ENCODE measurements around the gene ZFAND3.

Gene ZFAND3

GRCh38 chr6:37974381-37974780 is 154.9 kb downstream of the ZFAND3 start:
- Mint-ChIP-seq H3K4me3 (no peak overlapping the region), H3K36me3 (ENCODE audit: low read depth) (peaks cover 35% of the 10 kb centered on the region), H3K9me3 (peaks cover 17% of the 10 kb centered on the region), H3K4me1 (peaks cover 43% of the 10 kb centered on the region), H3K27ac (no peak overlapping the region), H3K27me3 (no peaks in the 10 kb centered on the region)
- no peak for DNase-seq
- no peak for ATAC-seq

GRCh38 chr6:37974943-37975342 is 155.4 kb downstream of the ZFAND3 start:
- H3K4me3 Mint-ChIP-seq = no peak overlapping the region
- no peak overlapping the region for H3K27ac Mint-ChIP-seq
- DNase-seq = no peak
- peaks cover 17% of the 10 kb centered on the region for H3K9me3 Mint-ChIP-seq
- H3K4me1 Mint-ChIP-seq = peaks cover 47% of the 10 kb centered on the region
- no peaks in the 10 kb centered on the region for H3K27me3 Mint-ChIP-seq
- ATAC-seq = no peak
- peaks cover 35% of the 10 kb centered on the region for H3K36me3 Mint-ChIP-seq (ENCODE audit: low read depth)

- no peak overlapping the region for H3K27ac Mint-ChIP-seq
- peaks cover 43% of the 10 kb centered on the region for H3K4me1 Mint-ChIP-seq
- DNase-seq (no peak), ATAC-seq (no peak)
- no peak overlapping the region for H3K4me3 Mint-ChIP-seq
- peaks cover 17% of the 10 kb centered on the region for H3K9me3 Mint-ChIP-seq
- peaks cover 27% of the 10 kb centered on the region for H3K36me3 Mint-ChIP-seq (ENCODE audit: low read depth)
- no peaks in the 10 kb centered on the region for H3K27me3 Mint-ChIP-seq
Observed at GRCh38 chr6:37977715-37978114, 158.2 kb downstream of the ZFAND3 start.

GRCh38 chr6:37979392-37980221 is 160.1 kb downstream of the ZFAND3 start:
- Mint-ChIP-seq H3K36me3 (ENCODE audit: low read depth) (peaks cover 21% of the 10 kb centered on the region), H3K27me3 (no peaks in the 10 kb centered on the region), H3K4me1 (peaks cover 55% of the 10 kb centered on the region), H3K4me3 (no peak overlapping the region), H3K27ac (no peak overlapping the region), H3K9me3 (peaks cover 11% of the 10 kb centered on the region)
- no peak for ATAC-seq
- no peak for DNase-seq

GRCh38 chr6:37980222-37980595 is 160.7 kb downstream of the ZFAND3 start:
- Mint-ChIP-seq H3K9me3 (peaks cover 11% of the 10 kb centered on the region), H3K27me3 (no peaks in the 10 kb centered on the region), H3K27ac (no peak overlapping the region), H3K36me3 (ENCODE audit: low read depth) (peaks cover 15% of the 10 kb centered on the region), H3K4me1 (peaks cover 61% of the 10 kb centered on the region), H3K4me3 (no peak overlapping the region)
- no peak for DNase-seq
- ATAC-seq = no peak

- DNase-seq (no peak), ATAC-seq (no peak)
- Mint-ChIP-seq H3K27me3 (no peaks in the 10 kb centered on the region), H3K4me3 (no peak overlapping the region), H3K36me3 (ENCODE audit: low read depth) (peaks cover 5% of the 10 kb centered on the region), H3K27ac (no peak overlapping the region), H3K4me1 (peaks cover 73% of the 10 kb centered on the region), H3K9me3 (peaks cover under 1% of the 10 kb centered on the region)
Observed at GRCh38 chr6:37981626-37982025, 162.1 kb downstream of the ZFAND3 start.

GRCh38 chr6:37982317-37982716 is 162.8 kb downstream of the ZFAND3 start:
- H3K9me3 Mint-ChIP-seq = no peaks in the 10 kb centered on the region
- no peak overlapping the region for H3K4me3 Mint-ChIP-seq
- H3K36me3 Mint-ChIP-seq (ENCODE audit: low read depth) = peaks cover 5% of the 10 kb centered on the region
- H3K4me1 Mint-ChIP-seq = peaks cover 79% of the 10 kb centered on the region
- no peak overlapping the region for H3K27ac Mint-ChIP-seq
- no peaks in the 10 kb centered on the region for H3K27me3 Mint-ChIP-seq
- DNase-seq (no peak), ATAC-seq (no peak)

- H3K27ac Mint-ChIP-seq = peak overlapping the region; percentile 89
- peak; percentile 55 for ATAC-seq
- no peaks in the 10 kb centered on the region for H3K9me3 Mint-ChIP-seq
- H3K36me3 Mint-ChIP-seq (ENCODE audit: low read depth) = peaks cover 5% of the 10 kb centered on the region
- no peaks in the 10 kb centered on the region for H3K27me3 Mint-ChIP-seq
- peaks cover 83% of the 10 kb centered on the region for H3K4me1 Mint-ChIP-seq
- peak overlapping the region; percentile 37 for H3K4me3 Mint-ChIP-seq
- DNase-seq = no peak
Observed at GRCh38 chr6:37983720-37984501, 164.4 kb downstream of the ZFAND3 start.

- Mint-ChIP-seq H3K27ac (peak overlapping the region; percentile 89), H3K27me3 (no peaks in the 10 kb centered on the region), H3K9me3 (no peaks in the 10 kb centered on the region), H3K4me3 (peak overlapping the region; percentile 37), H3K36me3 (ENCODE audit: low read depth) (peaks cover 5% of the 10 kb centered on the region), H3K4me1 (peaks cover 82% of the 10 kb centered on the region)
- ATAC-seq (no peak), DNase-seq (no peak)
Observed at GRCh38 chr6:37984578-37984977, 165.1 kb downstream of the ZFAND3 start.

GRCh38 chr6:37985355-37985754 is 165.8 kb downstream of the ZFAND3 start:
- Mint-ChIP-seq H3K36me3 (ENCODE audit: low read depth) (peaks cover 5% of the 10 kb centered on the region), H3K4me3 (no peak overlapping the region), H3K27ac (peak overlapping the region; percentile 64), H3K4me1 (peaks cover 82% of the 10 kb centered on the region), H3K27me3 (no peaks in the 10 kb centered on the region), H3K9me3 (no peaks in the 10 kb centered on the region)
- DNase-seq (peak; percentile 49), ATAC-seq (peak; percentile 21)

- peak; percentile 17 for DNase-seq
Observed at GRCh38 chr6:37987018-37987417, 167.5 kb downstream of the ZFAND3 start.

GRCh38 chr6:37987559-37987958 is 168.0 kb downstream of the ZFAND3 start:
- peaks cover 5% of the 10 kb centered on the region for H3K36me3 Mint-ChIP-seq (ENCODE audit: low read depth)
- H3K27ac Mint-ChIP-seq = peak overlapping the region; percentile 64
- peaks cover 83% of the 10 kb centered on the region for H3K4me1 Mint-ChIP-seq
- H3K9me3 Mint-ChIP-seq = no peaks in the 10 kb centered on the region
- DNase-seq (no peak), ATAC-seq (no peak)
- no peaks in the 10 kb centered on the region for H3K27me3 Mint-ChIP-seq
- no peak overlapping the region for H3K4me3 Mint-ChIP-seq

More at GRCh38 chr6:37987018-37987417, 167.5 kb downstream of the ZFAND3 start:
- no peaks in the 10 kb centered on the region for H3K27me3 Mint-ChIP-seq
- peak; percentile 56 for ATAC-seq
- H3K4me1 Mint-ChIP-seq = peaks cover 80% of the 10 kb centered on the region
- peak overlapping the region; percentile 64 for H3K27ac Mint-ChIP-seq
- peak overlapping the region; percentile 35 for H3K4me3 Mint-ChIP-seq
- peaks cover 5% of the 10 kb centered on the region for H3K36me3 Mint-ChIP-seq (ENCODE audit: low read depth)
- H3K9me3 Mint-ChIP-seq = no peaks in the 10 kb centered on the region

- Mint-ChIP-seq H3K9me3 (no peaks in the 10 kb centered on the region), H3K27me3 (no peaks in the 10 kb centered on the region), H3K4me3 (no peak overlapping the region), H3K4me1 (peaks cover 85% of the 10 kb centered on the region), H3K27ac (no peak overlapping the region), H3K36me3 (ENCODE audit: low read depth) (peaks cover 5% of the 10 kb centered on the region)
- no peak for DNase-seq
- no peak for ATAC-seq
Observed at GRCh38 chr6:37988127-37988526, 168.6 kb downstream of the ZFAND3 start.

GRCh38 chr6:37988696-37989095 is 169.2 kb downstream of the ZFAND3 start:
- Mint-ChIP-seq H3K27ac (no peak overlapping the region), H3K4me3 (no peak overlapping the region), H3K4me1 (peaks cover 81% of the 10 kb centered on the region), H3K27me3 (no peaks in the 10 kb centered on the region), H3K36me3 (ENCODE audit: low read depth) (peaks cover 3% of the 10 kb centered on the region), H3K9me3 (no peaks in the 10 kb centered on the region)
- DNase-seq = no peak
- no peak for ATAC-seq

Data from activated naive CD8-positive, alpha-beta T cell treated with anti-CD3 and anti-CD28 coated beads, Interleukin-2, amount 50 U/mL, for 24 hours (primary cell).